SIG-M5 treated with dmso at 0.1 percent for 504 hours (cell line): Measurements from ENCODE around the gene GHITM.
"Not testable (repeated sequence)": the region's sequence is repeated elsewhere in the genome, so short reads cannot be mapped to it uniquely, and the experiment has no call there.

Source experiments
- DNase-seq: peaks from one replicate; lab custom pipeline; 2025; ENCODE audit not compliant: unreplicated experiment; lab: John Stamatoyannopoulos, UW

GHITM gene

GRCh38 chr10:84139126-84140035 lies at the start of gene GHITM:
TSS of gene GHITM (plus strand) at chr10:84139509. CDS start at chr10:84141501, 1,992 bp downstream.
- peak; percentile 96 for DNase-seq

GRCh38 chr10:84095811-84096497 lies 43.4 kb upstream of the GHITM start:
- no peak for DNase-seq

- DNase-seq = peak; percentile 25
Measured at GRCh38 chr10:84097787-84098353, 41.4 kb upstream of the GHITM start.

- no peak for DNase-seq
Measured at GRCh38 chr10:84098667-84099066, 40.6 kb upstream of the GHITM start.

- no peak for DNase-seq
Measured at GRCh38 chr10:84101042-84101441, 38.3 kb upstream of the GHITM start.

GRCh38 chr10:84108797-84109196 lies 30.5 kb upstream of the GHITM start:
- DNase-seq = no peak

GRCh38 chr10:84109772-84110171 lies 29.5 kb upstream of the GHITM start:
- not testable (repeated sequence) for DNase-seq

GRCh38 chr10:84113468-84113867 lies 25.8 kb upstream of the GHITM start:
- DNase-seq = not testable (repeated sequence)

GRCh38 chr10:84114088-84114667 lies 25.1 kb upstream of the GHITM start:
- DNase-seq = no peak

- not testable (repeated sequence) for DNase-seq
Measured at GRCh38 chr10:84117204-84117603, 22.1 kb upstream of the GHITM start.

GRCh38 chr10:84117686-84118394 lies 21.5 kb upstream of the GHITM start:
- no peak for DNase-seq

- no peak for DNase-seq
Measured at GRCh38 chr10:84118395-84119006, 20.8 kb upstream of the GHITM start.

GRCh38 chr10:84123362-84123761 lies 15.9 kb upstream of the GHITM start:
- no peak for DNase-seq

- DNase-seq = not testable (repeated sequence)
Measured at GRCh38 chr10:84125910-84126784, 13.2 kb upstream of the GHITM start.

- DNase-seq = no peak
Measured at GRCh38 chr10:84126785-84127167, 12.5 kb upstream of the GHITM start.

GRCh38 chr10:84135836-84136235 lies 3.5 kb upstream of the GHITM start:
- no peak for DNase-seq

- no peak for DNase-seq
Measured at GRCh38 chr10:84137811-84138210, 1.5 kb upstream of the GHITM start.

GRCh38 chr10:84138478-84139125 lies 707 bp upstream of the GHITM start:
- DNase-seq = no peak

- no peak for DNase-seq
Measured at GRCh38 chr10:84140036-84140379, 699 bp downstream of the GHITM start.
